Measurements from ENCODE around the gene PLA2G15.
"Not testable (repeated sequence)": the region's sequence is repeated elsewhere in the genome, so short reads cannot be mapped to it uniquely, and the experiment has no call there.

PLA2G15 gene

GRCh38 chr16:68279726-68280558, 34.8 kb downstream of the PLA2G15 start:
- no peak for DNase-seq (ENCODE audit: low read depth in 2 of 2)

DNA sequence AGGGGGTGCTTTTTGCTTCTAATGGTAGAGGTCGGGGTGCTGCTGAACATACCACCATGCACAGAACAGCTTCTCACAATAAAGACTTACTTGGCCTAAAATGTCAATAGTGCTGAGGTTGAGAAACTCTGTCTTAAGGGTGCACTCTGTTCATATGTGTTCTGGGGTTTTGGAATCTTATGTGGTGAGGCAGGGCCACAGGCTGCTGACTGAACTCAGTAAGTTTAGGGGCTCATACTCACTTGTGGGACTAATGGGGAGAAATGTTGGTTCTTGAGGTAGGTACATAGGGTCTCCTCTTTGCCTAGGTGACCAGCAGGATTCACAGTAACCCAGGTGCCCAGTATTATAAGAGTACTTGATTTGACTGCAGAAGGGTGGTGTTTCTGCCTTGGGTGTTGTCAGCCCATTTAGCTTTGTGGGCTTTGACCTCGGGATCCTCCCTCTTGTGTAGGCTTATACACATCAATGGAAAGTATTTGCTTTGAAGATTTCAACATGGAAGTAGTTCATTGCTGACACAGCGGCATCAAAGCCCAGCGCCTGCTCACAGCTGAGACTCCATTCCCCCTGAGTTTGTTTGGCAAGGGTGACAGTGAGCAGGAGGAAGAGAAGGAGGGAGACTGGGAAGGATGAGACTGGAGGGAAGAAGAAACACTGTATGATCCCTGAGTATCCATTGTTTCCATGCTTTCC, 36.3 kb downstream of the PLA2G15 start:
- DNase-seq (ENCODE audit: low read depth in 2 of 2), result no peak

GRCh38 chr16:68282064-68282452, 36.9 kb downstream of the PLA2G15 start:
- DNase-seq (ENCODE audit: low read depth in 2 of 2), result no peak

DNA sequence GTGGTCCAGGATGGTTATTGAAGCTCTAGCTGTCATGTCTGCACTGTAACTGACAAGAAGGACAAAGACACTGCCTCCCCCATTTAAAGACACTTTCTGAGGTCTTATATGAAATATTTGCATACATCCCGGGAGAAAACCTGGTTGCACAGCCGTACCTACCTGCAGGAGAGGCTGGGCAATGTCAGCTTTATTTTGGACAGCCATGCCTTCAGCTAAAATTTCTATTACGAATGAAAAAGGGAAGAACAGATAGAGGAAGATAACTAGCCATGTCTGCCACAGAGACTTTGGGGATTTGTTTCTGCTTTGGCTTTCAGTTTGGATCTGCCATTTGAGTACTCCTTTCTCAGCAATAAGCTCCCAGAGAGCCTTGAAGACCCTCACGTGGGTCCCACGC, 38.2 kb downstream of the PLA2G15 start:
- no peak for DNase-seq (ENCODE audit: low read depth in 2 of 2)

DNA sequence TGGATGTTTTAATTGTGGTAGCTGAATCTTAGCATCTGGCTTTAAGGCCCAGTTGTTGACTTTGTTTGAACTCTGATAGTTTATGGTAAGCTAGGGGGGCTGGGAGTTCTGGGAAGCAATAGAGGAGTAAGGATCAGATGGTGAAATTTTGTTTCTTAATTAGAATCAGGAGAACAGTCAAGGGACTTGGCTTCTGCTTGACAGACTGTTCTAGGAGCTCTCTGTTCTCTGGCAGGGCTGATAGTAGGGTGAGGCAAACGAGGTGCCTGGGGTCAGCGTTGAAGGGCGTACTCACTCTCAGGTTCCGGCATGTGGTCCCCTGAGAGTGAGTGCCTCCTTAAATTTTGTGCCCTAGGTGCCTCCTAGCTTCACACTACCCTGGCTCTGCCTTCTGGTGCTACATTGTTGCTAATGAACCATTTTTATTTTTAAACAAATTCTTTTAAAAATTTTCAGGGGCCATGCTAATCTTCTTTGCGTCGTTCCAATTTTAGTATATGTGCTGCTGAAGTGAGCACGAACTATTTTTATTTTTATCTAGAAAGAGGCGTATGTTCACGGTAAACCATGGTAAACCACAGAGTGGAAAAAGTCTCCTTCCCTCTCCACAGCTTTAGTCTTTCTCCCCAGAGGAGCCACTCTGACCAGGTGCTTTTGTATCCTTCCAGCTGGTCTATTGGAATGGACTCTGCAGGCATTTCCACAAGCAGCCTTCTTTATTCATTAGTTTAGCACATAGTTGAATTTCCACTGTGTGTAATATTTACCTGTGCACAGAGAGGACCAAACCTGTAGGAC, 38.8 kb downstream of the PLA2G15 start:
- no peak for DNase-seq (ENCODE audit: low read depth in 2 of 2)

GRCh38 chr16:68284847-68285246, 39.7 kb downstream of the PLA2G15 start:
- DNase-seq (ENCODE audit: low read depth in 2 of 2), result no peak

- no peak for DNase-seq (ENCODE audit: low read depth in 2 of 2)
These were observed 40.5 kb downstream of the PLA2G15 start for GRCh38 chr16:68285683-68286082.

DNA sequence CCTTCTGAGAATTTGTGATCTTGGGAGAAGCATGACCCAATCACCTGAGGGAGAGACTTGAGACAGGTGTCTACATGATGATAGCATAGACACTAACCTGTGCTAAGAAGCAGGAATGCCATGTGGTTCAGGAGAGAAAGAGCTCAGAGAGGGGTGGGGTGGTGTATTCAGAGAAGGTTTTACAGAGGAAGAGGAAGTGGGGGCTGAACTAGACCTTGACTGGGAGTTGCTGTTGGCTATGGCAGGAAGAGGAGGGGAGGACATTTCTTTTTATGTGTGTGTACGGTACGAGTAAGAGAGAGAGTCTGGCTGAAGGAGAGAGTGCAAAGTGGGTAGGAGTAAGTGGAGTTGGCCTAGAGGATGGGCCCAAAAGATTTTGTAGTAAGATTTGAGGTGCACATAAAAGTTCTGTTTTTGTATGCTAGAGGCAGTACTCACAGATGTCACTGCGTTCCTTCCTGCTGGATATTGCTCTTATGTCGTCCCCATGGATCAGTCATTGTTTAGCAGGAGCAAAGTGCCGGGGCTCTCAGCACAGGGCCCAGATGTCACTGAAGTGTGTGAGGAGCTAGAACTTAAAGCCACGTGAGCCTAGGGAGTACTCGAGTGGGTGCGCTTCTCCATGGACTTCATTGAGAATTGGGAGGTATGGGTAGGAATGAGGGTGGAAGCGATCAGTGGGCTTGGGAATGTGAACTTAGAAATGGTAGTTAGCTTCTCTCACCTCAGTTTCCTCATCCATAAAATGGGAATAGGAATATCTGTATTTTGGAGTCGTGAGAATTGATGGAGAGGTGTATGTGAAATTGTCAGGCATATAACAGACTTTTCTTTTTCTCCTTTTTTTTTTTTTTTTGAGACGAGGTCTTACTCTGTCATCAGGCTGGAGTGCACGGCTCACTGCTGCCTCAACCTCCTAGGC, 41.2 kb downstream of the PLA2G15 start:
- DNase-seq (ENCODE audit: low read depth in 2 of 2), result no peak

- no peak for DNase-seq (ENCODE audit: low read depth in 2 of 2)
These were observed 42.4 kb downstream of the PLA2G15 start for GRCh38 chr16:68287276-68288251.

GRCh38 chr16:68288252-68288650, 43.1 kb downstream of the PLA2G15 start:
- no peak for DNase-seq (ENCODE audit: low read depth in 2 of 2)

DNA sequence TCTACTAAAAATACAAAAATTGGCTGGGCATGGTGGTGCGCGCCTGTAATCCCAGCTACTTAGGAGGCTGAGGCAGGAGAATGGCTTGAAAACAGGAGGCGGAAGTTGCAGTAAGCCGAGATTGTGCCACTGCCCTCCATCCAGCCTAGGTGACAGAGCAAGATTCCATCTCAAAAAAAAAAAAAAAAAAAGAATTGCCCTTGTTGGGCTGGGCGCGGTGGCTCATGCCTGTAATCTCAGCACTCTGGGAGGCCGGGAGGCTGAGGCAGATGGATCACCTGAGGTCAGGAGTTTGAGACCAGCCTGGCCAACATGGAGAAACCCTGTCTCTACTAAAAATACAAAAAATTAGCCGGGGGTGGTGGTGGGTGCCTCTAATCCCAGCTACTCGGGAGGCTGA, 43.6 kb downstream of the PLA2G15 start:
- DNase-seq (ENCODE audit: low read depth in 2 of 2), result not testable (repeated sequence)

DNA sequence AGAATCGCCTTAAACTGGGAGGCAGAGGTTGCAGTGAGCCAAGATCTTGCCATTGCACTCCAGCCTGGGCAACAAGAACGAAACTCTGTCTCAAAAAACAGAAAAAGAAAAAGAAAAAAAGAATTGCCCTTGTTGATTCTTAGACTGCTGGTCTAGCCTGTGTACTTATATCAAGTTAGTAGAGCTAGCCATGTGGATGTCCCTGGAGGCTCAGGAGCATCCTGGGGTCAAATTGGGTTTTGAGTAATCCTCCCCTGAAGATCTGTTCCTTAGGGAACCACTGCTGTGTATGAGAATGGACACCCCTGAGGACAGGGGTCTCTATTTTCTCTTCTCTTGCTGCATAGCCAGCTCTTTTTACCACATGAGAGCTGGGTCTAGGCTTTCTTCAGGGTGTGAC, 44.0 kb downstream of the PLA2G15 start:
- no peak for DNase-seq (ENCODE audit: low read depth in 2 of 2)

- no peak for DNase-seq (ENCODE audit: low read depth in 2 of 2)
These were observed 44.6 kb downstream of the PLA2G15 start for GRCh38 chr16:68289621-68290329.

DNA sequence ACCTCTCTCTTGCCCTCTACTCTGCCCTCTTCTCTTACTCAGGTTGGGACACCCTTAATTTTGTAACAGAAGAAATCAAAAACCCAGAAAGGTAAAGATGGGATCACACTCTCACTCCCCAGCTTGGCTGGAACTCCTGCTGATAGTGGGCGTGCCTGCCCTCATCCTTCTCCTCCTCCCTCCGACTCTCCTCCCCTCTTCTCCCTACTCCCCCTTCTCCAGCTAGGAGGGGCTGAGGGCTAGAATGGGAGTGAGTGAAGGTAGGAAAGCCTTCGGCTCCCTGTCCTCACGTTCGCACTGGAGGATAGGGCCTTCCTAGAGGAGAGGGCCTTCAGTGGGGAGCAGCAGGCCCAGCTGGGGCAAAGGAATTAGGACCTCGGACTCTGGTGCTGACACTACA, 45.3 kb downstream of the PLA2G15 start:
- DNase-seq (ENCODE audit: low read depth in 2 of 2), result no peak

DNA sequence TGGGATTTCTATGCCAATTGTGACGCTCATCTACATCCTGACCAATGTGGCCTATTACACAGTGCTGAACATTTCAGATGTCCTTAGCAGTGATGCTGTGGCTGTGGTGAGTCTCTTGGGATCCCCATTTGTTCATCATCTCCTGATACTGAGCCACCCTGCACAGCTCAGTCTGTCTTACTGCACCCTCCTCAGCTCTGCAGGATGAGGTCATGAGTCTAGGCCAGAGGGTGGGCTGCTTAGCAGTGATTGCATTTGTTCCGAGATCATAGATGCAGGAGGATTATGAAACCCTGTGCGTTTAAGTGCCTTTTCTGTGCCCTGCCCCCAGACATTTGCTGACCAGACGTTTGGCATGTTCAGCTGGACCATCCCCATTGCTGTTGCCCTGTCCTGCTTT, 46.1 kb downstream of the PLA2G15 start:
- no peak for DNase-seq (ENCODE audit: low read depth in 2 of 2)

DNA sequence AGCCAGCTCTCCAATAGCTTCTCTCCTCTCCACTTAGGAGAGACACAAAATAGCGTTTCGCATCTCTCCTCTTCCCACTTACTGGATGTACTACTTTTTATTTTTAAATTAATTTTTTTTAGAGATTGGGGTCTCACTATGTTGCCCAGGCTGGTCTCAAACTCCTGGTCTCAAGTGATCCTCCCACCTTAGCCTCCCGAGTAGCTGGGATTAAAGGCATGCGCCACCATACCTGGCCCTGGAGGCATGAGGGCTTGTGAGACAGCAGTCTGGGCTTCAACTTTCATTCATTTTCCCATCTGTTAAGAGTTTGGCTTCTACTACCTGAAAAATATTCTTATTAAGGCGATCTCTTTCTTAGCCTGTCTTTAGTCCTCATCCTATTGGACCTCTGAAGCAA, 47.3 kb downstream of the PLA2G15 start:
- DNase-seq (ENCODE audit: low read depth in 2 of 2), result no peak

GRCh38 chr16:68296291-68296690, 51.1 kb downstream of the PLA2G15 start:
- DNase-seq (ENCODE audit: low read depth in 2 of 2), result no peak

- DNase-seq (ENCODE audit: low read depth in 2 of 2), result no peak
These were observed 51.5 kb downstream of the PLA2G15 start for GRCh38 chr16:68296693-68297092.

GRCh38 chr16:68297908-68298307, 52.7 kb downstream of the PLA2G15 start:
- no peak for DNase-seq (ENCODE audit: low read depth in 2 of 2)

- no peak for DNase-seq (ENCODE audit: low read depth in 2 of 2)
These were observed 53.1 kb downstream of the PLA2G15 start for GRCh38 chr16:68298312-68298711.

Measured in stimulated activated CD8-positive, alpha-beta memory T cell treated with anti-CD3 and anti-CD28 coated beads, Interleukin-2, amount 100 ng/mL, for 1 hour (primary cell).